HUDEP-2 (cell line): ENCODE measurements around the gene FBXW7.

ENCODE experiments used
- DNase-seq, 76 experiments: peaks; one replicate each; lab custom pipeline; 2025; ENCODE audit not compliant: unreplicated experiment in 76 of 76; lab: John Stamatoyannopoulos, UW

FBXW7 gene

DNA sequence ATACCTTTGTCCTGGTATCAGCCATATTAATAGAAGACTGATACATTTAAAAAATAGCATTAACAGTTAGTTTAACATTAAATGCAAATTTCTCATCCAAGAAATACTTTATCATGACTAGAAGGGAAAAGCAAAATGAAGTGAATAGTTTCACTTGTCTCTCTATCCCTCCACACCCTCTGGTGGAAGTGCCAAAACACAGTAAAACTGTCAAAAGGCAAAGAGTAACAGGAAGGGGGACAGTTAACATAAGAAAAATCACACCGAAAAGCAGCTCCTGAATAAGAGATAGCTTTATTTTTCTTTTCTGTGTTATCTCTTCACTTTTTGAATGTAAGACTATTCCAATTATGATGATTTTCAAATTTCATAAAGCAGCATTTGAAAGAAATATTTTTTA lies 187.2 kb downstream of the FBXW7 start:
- DNase-seq: peak in 1 of 76 experiments; percentile 2

DNA sequence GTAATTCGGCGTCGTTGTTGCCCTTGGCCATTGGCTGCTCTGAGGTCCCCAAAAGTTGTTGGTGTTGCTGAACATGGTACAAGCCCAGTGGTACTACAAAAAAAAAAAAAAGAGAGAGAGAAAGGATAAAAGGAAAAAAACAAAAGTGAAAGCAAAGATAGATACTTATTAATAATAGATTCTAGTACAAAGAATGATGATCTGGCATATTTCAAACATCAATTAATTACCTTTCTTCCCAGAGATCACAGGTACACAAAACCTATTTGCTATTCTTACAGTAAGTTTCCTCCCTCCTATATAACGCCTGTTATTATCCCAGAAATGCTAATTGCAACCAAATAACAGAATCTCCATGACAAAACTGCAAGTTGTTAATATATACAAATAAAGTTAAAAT lies 188.9 kb downstream of the FBXW7 start:
- DNase-seq: no peak

DNA sequence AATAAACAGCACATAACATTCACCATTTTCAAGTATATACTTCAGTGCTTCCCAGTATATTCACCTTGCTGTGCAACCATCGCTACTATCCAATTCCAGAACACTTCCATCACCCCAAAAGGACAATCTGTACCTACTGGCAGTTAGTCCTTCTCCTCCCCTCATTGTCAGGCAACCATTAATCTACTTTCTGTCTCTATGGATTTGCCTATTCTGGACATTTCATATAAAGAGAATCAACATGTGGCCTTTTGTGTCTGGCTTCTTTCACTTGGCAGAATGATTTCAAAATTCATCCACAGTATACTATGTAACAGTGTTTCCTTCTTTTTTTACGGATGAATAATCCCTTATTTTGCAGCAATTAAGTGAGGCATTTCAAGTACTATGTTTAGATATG lies 189.4 kb downstream of the FBXW7 start:
- DNase-seq: no peak

DNA sequence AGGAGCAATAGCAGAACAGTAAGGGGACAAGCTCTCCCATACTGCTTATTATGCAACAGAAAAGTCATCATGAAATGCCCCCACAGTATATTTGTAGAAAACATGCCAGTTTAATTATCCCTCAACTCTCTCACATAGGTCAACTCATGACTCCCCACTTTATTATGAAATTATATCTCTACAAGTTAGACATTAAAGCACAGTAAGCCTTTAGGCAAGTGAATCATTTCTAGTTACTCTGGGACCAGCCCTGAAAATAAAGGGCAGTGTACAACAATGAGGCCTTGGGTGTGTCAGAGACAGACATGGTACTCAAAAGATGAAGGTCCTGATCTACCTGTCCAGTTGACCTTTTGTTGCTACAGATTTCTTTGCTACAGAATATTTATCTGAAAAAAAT lies 191.9 kb downstream of the FBXW7 start:
- DNase-seq: no peak

DNA sequence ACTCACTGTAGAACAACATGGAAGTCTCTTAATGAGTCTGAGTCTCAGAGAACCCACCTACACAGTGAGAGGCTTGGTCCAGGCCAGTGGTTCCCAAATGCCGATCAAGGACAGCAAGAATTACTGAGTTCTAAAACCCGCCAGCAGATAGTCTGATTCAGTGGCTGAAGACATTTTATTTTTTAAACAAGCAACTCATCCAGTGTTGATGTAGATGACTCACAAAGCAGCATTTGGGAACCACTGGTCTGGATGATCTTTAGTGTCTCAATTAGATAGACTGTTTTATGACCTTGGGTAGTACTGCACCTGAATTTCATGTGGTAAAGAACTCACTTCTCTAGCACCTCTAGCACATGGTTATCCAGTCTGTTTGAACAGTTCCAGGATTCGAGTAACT lies 193.6 kb downstream of the FBXW7 start:
- peak in 1 of 76 experiments; percentile 2 for DNase-seq

DNA sequence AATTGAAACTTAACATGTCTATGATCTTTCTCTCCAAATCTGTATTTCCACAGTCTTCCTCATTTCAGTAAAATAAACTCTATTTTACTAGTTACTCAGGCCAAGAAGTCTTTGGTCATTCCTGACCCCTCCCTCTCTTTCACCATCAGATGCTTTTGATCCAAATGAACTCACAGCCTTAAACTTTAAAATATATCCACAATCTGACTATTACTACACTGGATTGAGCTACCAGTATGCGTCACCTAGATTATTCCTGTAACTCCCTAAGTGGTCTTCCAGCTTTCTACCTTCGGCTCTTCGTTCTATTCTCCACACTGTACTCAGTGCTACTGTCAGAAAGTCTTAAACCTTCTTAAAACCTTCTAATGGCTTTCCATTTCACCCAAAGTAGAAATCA lies 195.1 kb downstream of the FBXW7 start:
- no peak for DNase-seq

DNA sequence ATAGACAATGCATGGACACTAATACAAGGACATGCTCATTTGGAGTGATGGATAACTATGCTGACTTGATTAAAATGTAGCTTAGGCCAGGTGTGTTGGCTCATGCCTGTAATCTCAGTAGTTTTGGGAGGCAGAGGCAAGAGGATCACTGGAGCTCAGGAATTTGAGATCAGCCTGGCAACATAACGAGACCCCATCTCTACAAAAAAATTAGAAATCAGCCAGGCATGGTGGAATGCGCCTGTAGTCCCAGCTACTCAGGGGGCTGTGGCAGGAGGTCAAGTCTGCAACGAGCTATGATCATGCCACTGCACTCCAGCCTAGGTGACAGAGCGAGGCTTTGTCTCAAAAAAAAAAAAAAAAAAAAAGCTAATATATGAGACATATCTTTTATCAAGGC lies 196.3 kb downstream of the FBXW7 start:
- DNase-seq: no peak

DNA sequence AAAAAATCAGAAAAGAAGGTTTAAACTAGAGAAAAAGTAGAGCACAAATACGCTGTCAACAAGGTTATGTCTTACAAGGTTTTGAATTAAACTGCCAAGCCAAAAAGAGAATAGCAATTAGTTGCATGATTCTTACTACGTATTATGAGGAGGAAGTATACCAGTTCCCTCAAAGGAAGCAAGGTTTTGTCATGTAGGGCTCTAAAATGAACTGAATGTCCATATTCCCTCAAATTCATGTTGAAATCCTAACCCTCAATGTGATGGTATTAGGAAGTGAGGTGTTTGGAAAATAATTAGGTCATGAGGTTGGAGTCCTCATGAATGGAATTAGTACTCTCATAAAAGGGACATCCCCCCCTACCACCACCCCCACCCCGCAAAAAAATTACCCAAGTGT lies 201.0 kb downstream of the FBXW7 start:
- DNase-seq: no peak

DNA sequence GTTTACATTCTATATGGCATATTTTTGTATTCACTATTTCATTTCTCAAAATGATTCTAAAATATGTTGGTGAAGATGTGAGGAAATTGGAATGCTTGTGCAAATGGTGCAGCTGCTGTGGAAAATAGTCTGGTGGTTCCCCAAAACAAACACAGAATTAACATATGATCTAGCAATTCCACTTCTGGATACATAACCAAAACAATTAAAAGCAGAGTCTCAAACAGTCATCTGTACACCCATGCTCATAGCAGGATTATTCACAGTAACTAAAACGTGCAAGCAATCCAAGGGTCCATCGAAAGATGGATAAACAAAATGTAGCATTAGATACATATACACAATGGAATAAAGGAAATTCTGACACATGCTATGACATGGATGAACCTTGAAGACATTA lies 204.8 kb downstream of the FBXW7 start:
- DNase-seq: no peak

DNA sequence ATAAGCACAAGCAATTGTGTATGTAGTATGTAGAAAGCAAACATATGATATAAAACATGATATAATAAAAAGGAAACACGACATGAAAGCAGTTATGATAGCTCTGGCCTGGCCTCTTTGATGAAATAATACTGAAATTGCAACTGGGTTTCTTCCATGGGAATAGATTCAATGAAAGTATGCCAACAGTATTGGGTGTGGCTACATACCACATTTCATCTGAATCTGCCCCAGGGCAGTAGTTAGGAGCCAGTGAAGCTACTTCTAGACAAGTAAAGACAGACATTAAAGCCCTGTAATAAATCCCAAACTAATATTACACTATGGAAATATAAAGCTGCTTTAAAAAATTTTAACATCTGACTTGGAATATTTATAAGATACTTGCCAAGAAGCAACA lies 207.3 kb downstream of the FBXW7 start:
- DNase-seq: peak in 1 of 76 experiments; percentile 4

DNA sequence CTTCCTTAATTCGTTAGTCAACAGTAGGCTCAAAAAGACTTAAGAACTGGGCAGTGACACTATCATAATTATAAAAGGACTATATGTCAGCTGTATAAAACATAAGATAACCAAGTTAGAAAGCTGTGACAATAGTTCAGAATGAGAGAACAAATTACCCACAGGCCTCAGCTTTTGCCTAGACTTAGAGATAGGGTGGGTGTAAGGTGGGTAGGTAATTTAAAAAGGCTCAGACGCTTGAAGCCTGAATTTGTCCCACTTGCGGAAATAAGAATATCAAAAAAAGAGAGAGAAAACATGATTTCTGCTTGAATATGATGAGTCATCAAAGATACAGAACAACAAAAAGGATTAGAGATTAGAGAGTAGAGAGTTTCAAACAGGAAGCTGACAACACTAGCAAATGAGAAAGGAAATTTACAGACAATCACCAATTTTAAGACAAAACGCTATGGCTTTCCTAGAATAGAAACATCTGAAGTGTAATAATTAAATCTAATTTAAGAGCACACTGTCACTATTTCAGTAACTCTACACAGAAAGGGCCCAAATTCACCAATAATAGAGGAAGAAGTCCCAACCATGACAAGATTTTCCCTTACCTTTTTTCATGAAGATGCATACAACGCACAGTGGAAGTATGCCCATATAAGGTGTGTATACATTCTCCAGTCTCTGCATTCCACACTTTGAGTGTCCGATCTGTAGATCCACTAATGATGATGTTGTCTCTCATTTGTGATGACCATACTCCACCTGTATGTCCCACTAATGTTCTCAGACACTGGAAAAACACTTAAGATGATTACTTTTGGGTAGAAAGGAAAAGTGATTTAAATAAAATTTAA lies 208.1 kb downstream of the FBXW7 start:
- DNase-seq: no peak

DNA sequence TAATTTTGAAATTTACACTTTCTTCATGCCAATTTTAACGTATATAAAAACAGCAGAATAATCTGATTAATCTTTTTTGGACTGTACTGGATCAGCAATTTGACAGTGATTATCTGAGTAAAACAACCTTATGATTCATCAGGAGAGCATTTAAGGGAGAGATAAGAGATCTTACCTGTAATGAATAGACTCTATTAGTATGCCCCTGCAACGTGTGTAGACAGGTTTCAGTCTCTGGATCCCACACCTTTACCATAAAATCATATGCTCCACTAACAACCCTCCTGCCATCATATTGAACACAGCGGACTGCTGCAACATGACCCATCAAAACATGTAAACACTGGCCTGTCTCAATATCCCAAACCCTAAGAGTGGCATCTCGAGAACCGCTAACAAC lies 210.1 kb downstream of the FBXW7 start:
- DNase-seq: no peak

DNA sequence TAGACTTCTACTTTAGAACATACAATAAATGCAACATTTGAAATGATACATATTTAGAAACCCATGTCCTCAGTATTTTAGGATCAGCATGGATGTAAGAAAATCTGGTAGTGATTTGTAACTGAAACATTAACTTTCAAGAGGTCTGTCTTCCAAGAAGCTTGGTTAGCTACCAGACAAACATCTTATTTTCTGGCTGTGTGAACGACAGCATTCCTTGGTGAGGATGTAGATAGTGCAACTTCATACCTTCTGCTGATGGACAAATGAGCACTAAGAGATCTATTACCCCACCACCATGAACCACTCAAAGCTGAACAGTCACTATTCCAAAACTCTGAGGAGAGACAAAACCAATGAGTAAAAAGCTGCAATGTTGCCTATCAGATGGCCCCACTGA lies 212.7 kb downstream of the FBXW7 start:
- no peak for DNase-seq

DNA sequence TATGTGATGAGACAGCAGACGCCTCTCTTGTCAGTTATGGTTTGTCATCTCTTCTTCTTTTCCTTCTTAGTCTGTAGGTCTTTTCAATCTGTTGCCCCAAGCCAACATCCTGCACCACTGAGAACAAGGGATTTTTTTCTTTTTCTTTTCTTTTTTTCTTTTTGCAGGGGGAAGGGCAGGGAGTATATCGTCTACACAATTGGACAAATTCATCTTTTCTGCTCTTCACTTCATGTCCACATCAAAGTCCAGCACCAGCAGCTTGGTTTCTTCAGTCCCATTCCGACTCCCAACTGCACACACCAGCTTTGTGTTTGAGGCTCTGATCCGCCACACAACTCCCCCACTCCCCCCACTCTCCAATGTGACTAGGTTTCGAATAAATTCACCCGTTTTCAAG lies 213.2 kb downstream of the FBXW7 start:
- DNase-seq: no peak

DNA sequence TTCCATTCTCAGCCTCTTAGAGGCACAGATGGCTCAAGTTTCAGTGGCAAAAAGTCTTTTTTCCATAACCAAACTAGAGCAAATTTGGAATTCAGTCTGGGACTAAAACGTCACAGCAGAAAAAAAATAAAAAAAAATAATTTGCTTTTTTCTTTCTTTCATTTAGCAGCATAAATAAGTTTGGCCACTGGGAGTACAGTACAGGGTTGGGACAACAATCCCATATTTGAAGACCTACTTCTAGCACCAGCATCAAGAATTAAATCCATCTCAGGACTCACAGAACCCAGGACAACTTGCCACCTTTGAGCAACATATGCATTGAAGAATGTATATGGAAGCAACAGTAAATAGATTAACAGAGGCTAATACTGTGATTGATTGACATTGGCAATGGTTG lies 214.0 kb downstream of the FBXW7 start:
- DNase-seq: no peak

DNA sequence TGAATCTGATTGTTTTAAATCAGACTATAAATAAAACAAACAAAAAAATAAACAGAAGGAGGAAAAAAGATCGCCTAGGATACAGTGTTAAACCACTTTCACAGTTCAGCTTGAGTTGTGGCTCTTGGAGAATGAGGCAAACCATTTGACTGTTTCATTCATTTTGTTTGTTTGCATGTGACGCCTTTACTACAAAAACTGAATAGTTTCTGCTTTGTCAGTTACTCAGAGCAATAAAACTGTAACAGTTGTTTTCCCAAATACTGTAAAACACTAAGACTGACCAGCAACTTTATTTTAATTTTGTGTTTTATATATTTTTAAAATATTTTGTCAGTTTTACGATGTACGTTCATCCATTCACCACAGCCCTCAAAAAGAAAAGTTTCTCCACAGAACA lies 214.5 kb downstream of the FBXW7 start:
- DNase-seq: no peak

DNA sequence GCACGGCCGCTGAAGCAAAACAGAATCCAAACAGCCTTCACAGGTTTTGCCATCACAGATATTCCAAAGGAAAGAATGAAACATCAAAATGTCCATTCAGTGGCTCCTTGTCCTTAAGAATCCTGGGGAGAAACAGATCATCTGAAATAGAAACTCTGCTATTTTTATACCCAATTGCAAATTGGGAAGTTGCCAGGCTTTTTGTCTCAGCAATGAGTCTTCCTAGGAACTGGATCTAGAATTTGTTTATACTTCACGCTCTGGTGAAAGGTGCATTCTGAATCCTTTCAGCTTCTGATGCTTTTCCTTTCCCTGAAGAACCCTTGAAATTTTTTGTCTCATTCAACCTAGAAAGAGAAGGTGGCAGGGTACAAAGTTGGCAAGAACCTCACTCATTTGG lies 218.9 kb downstream of the FBXW7 start:
- DNase-seq: no peak

DNA sequence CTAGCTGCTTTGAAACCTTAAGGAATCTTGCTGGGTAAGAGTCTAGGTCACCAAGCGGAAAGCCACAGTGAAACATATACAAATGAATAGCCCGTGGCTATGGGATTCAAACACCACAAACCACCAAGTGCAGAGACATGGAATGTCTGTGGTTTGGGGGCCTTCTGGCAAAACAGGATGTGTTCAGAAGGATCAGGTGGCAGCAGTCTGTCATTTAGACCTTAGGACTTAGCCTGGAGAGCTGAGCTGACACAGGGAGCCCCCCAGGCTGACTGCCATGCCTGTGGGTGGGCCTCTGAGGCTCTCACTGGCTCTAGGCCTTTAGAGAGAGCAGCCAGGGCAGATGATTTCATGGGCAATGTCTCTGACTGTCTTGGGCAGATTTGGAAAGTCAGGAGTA lies 225.6 kb downstream of the FBXW7 start:
- DNase-seq: no peak

DNA sequence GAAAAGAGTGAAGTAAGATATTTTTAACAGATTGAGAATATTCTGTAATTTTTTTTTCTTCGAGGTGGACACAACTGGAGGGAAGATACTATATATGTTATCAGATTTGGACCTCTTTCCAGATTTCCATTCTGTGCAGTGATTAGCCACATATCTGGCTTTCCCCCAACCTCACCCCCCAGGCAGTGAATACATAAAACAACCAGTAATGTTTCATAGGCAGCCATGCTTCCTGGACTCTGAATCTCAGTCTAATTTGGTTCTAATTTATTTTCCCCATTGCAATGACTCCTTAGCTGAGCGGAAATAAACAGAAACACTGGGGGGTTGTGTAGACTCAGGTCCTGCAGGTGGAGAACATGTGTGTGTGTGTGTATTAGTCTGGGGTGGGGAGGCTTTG lies 226.5 kb downstream of the FBXW7 start:
- DNase-seq: no peak

DNA sequence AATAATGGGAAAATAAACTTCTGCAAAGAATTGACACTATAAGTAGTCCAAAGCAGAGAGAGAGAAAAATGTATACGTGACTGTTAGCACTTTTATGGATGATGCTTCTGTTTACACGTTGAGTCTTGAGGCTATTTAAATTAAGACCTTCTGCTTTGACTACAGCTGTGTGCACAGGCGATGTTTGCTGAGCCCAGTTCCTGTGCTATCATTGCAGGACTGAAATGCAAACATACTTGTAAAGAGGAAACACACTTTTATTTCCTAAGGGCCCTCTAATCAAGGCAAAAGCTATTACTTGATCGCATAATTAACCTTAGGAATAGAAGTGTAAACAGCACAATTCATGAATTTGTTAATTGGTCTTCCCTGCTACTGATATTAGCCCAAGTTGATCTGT lies 226.9 kb downstream of the FBXW7 start:
- no peak for DNase-seq

DNA sequence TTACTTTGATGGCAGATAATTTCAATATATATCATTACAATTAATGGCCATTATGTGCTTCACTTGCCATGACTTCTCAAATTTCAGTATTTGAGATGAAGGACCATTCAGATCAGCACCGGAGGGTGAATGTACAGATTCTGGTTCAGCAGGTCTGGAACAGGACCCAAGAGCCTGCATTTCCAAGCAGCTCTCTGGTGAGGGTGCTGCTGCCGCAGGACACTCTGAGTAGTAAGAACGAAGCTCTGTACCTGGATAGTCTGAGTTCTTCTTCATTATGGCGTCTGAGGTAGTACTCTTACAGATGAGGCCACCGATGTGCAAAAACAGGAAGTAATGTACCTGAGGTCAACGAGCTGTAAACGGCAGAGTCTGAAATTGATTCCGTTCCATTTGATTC lies 228.2 kb downstream of the FBXW7 start:
- no peak for DNase-seq

DNA sequence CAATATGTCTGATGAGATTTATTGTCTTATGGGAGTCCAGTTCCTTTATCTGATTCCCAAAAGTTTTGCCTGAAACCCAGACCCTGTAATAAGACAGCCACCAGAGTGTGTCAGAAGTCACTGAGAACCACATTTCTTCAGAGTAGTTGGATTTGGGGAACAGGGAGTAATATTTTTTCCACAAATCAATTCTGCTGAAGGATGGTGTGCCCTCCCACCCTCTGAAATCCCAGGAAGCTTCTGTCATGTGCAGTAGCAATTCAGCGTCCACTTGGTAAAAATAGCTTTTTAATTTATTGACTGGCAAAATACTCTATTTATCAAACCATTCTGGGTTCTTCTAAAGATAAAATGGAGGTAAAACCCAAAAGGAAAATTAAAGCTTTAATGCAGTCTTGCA lies 229.4 kb downstream of the FBXW7 start:
- DNase-seq: no peak

DNA sequence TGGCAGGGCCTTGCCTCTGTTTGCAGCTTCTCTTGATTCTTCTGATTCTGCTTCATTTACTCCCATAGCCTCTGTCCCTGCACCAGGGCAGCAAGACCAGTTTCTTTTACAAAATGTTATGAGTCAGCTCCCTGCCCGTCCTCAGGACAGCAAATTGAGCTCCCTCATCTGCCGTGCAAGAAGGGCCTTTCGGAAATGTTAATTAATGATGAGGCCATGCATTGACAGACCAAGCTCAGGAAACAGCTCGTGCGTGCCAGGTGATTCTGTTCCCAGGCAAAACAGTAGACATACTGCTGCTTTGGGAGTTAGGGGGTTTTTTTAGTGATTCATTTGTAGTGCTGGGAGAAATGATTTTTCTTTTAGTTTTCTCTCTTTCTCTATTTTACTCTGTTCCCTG lies 231.7 kb downstream of the FBXW7 start:
- DNase-seq: no peak
